Skeletal muscle tissue (tissue), 4 donors: Measurements from ENCODE around the gene TRHDE. TPM values are rescaled to one million over a fixed set of nuclear protein-coding genes. Genes with fewer than 3 reads are reported as not detected.

ENCODE experiments used
- H3K27ac ChIP-seq: one replicate; pipeline ENCODE4 v1.7.0; 2013; ENCODE audit warnings: mild to moderate bottlenecking, low read depth, low read length, inconsistent platforms
- H3K27me3 ChIP-seq, 3 donors: one replicate each; pipeline ENCODE4 v1.7.0; 2013; ENCODE audit warnings: low read length in 3 of 3; ENCODE audit not compliant: control insufficient read depth in 3 of 3, insufficient read depth in 3 of 3
- H3K36me3 ChIP-seq, 3 donors: one replicate each; pipeline ENCODE4 v1.7.0; 2013; ENCODE audit warnings: low read length in 3 of 3; ENCODE audit not compliant: control insufficient read depth in 3 of 3, insufficient read depth in 3 of 3
- H3K4me1 ChIP-seq, 3 donors: one replicate each; pipeline ENCODE4 v1.7.0; 2013; ENCODE audit warnings: low read length in 3 of 3, mild to moderate bottlenecking in 3 of 3; ENCODE audit not compliant: control insufficient read depth in 3 of 3, insufficient read depth in 3 of 3
- H3K4me3 ChIP-seq, 3 donors: one replicate each; pipeline ENCODE4 v1.7.0; 2013; ENCODE audit warnings: low read length in 3 of 3
- H3K9ac ChIP-seq, 3 donors: one replicate each; pipeline ENCODE4 v1.7.0; 2013; ENCODE audit warnings: low read length in 3 of 3, mild to moderate bottlenecking in 3 of 3, moderate library complexity in 2 of 3, low read depth in 1 of 3
- H3K9me3 ChIP-seq, 3 donors: one replicate each; pipeline ENCODE4 v1.7.0; 2013; ENCODE audit warnings: low read length in 3 of 3; ENCODE audit not compliant: control insufficient read depth in 3 of 3
- total RNA-seq: library from RNA; depleted of rRNA; stranded (reverse); fragments of >200 nt; gene quantifications from one replicate; pipeline ENCODE4 v1.2.3, GENCODE V29; 2014
- donor health status: Osteomylitis.

TRHDE gene
- total RNA-seq, 1 donor from 2014 or later = 6.8 TPM

DNA sequence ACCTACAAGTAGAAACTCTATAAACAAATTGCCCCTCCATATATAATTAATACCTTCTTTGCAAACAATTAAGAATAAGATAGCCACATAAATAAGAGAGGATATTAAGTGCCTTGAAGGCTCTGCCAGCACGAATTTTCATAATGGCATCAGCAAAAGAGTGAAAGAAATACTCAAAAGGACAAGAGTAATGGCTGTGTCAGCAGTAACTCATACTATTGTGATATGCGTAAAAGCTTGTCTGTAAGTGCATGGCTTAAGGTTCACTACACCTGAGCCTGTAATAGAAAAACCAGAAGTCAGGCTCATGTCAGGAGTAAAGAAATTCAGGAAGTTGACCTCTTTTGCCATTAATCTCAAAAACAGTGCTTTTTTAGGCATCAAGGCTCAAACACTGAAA lies 204.1 kb downstream of the TRHDE start:
- no peak overlapping the region for H3K9ac ChIP-seq

DNA sequence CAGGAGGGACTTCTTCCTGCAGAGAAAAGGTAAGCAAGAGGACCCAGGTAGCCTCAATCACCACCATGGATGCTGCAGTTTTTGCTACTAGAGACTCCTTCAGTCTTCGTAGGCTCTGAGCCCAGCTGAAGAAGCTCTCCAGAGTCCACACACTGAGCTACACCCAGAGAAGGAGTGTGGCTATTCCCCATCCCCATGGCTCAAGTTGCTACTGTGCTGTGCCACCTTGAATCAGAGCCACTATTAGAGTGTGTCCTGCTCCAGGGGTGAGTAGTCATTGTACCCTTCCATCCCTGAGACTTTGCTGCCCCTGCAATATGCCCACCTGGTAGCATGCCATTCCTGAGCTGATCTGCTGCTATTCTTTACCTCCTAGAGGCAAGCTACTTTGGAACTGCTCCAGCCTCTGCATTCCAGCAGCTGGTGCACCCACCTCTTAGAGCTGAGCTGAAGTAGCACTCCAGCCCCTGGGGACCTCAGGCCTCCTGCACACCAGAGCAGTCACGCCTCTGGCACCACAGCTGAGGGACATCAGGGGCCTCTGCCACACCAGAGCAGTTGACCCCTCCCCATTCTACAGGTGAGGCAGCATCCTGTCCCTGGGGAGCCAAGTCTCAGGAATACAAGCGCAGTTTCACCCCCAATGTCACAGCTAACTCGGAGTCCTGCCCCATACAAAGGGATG lies 213.0 kb downstream of the TRHDE start:
- Histone ChIP-seq H3K9me3 (peaks cover 0 to 2% (median 0%) of the 10 kb centered on the region in 3 donors), H3K27me3 (no peaks in the 10 kb centered on the region), H3K27ac (no peak overlapping the region), H3K4me3 (no peak overlapping the region), H3K36me3 (no peaks in the 10 kb centered on the region), H3K9ac (no peak overlapping the region), H3K4me1 (no peaks in the 10 kb centered on the region)

More for the DNA sequence above, 204.1 kb downstream of the TRHDE start:
- Histone ChIP-seq H3K4me1 (no peaks in the 10 kb centered on the region), H3K36me3 (no peaks in the 10 kb centered on the region), H3K9me3 (no peaks in the 10 kb centered on the region), H3K27me3 (no peaks in the 10 kb centered on the region), H3K4me3 (no peak overlapping the region), H3K27ac (no peak overlapping the region)

DNA sequence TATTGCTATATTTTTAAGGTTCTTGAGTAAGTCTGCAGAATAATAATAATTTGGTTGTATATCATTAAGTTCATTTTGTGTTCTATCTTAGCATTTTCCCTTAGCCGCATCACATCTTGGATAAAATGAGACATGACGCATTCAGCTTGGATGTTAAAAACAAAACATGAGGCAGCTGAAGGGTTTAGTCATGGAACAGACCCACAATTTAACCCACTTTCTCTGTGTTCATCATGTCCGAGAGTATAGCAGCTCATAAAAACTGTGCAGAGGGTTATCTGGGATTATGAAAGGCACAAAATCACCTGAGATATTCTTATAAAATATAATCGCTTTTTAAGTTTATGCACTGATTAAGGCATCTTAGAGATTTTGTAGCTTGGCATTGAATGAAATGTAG lies 219.3 kb downstream of the TRHDE start:
- Histone ChIP-seq H3K27ac (no peak overlapping the region), H3K4me1 (no peaks in the 10 kb centered on the region), H3K36me3 (no peaks in the 10 kb centered on the region), H3K4me3 (no peak overlapping the region), H3K9ac (no peak overlapping the region), H3K27me3 (no peaks in the 10 kb centered on the region), H3K9me3 (no peaks in the 10 kb centered on the region)

DNA sequence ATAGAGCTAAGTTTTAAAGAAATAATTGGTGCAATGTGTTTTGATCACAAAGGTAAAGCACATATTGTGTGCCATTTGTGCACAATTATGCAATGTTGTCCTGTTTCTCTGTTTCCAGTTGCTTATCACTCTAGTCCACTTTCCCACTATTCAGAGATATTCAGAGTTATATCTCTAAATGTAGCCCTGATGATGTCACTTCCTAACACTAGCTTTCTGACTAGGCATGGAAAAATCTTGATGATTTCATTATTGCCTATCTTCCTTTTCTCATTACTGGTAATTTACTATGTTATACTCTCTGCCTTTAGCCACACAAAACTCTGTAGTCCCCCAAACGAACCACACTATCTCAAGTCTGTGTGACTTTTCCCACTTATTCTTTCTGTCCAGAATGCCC lies 221.2 kb downstream of the TRHDE start:
- no peak overlapping the region for H3K27ac ChIP-seq
- no peak overlapping the region for H3K9ac ChIP-seq
- no peaks in the 10 kb centered on the region for H3K36me3 ChIP-seq
- H3K27me3 ChIP-seq = no peaks in the 10 kb centered on the region
- no peaks in the 10 kb centered on the region for H3K4me1 ChIP-seq
- no peak overlapping the region for H3K4me3 ChIP-seq
- H3K9me3 ChIP-seq = no peaks in the 10 kb centered on the region

DNA sequence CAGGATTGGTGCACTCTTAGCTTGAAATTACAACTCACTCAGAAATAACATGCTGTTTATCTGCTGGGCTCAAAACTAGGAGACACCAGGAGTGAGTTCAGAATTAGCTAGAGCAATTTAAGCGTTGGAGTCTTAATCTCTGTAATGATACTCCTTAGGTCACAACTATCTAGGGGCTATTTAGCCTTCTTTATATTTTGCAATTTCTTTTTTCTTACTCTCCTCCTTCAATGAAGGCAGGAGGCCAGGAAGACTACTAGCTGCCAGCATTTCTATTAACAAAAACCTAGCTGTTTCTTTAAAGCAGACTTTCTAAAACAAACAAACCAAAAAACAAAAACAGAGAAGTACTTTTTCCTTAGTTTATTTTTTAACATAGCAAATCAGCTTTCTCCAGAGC lies 226.2 kb downstream of the TRHDE start:
- Histone ChIP-seq H3K4me3 (no peak overlapping the region), H3K27me3 (no peaks in the 10 kb centered on the region), H3K4me1 (no peaks in the 10 kb centered on the region), H3K27ac (no peak overlapping the region), H3K9ac (no peak overlapping the region), H3K9me3 (no peaks in the 10 kb centered on the region), H3K36me3 (no peaks in the 10 kb centered on the region)

DNA sequence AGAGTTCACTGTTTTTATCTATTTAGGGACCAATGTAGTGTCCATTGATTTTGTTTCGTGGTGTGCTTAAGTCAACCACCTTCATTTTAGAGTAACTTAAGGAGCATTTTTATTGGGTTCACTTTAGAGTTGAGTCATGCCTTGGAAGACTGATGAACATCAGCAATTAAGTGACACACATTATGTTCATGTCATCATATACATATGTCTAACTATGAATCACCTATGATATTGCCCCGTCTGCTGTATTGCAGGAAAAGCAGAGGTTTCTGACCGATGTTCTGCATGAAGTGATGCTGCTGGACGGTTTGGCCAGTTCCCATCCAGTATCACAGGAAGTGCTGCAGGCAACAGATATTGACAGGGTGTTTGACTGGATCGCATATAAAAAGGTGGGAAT lies 227.1 kb downstream of the TRHDE start:
- Histone ChIP-seq H3K27me3 (no peaks in the 10 kb centered on the region), H3K9ac (no peak overlapping the region), H3K4me3 (no peak overlapping the region), H3K4me1 (no peaks in the 10 kb centered on the region), H3K9me3 (no peaks in the 10 kb centered on the region), H3K36me3 (no peaks in the 10 kb centered on the region), H3K27ac (no peak overlapping the region)

DNA sequence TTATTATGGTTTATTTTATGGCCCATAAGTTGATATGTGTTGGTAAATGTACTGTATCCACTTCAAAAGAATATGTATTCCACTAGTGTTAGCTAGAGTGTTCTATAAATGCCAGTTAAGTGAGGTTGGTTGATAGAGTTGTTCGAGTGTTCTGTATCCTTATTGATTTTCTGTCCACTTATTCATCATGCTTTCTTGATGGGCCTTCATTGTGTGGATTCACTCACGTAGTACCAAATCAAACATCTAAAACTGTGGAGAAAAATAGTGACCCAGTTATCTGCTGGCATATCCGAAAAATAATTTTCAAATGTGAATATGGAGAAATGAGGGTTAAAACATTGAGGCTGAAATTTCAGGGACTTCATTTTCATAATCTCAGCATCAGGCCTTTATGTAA lies 230.4 kb downstream of the TRHDE start:
- no peaks in the 10 kb centered on the region for H3K27me3 ChIP-seq
- no peaks in the 10 kb centered on the region for H3K36me3 ChIP-seq
- H3K9ac ChIP-seq = no peak overlapping the region
- no peaks in the 10 kb centered on the region for H3K9me3 ChIP-seq
- no peaks in the 10 kb centered on the region for H3K4me1 ChIP-seq
- no peak overlapping the region for H3K27ac ChIP-seq
- H3K4me3 ChIP-seq = no peak overlapping the region

DNA sequence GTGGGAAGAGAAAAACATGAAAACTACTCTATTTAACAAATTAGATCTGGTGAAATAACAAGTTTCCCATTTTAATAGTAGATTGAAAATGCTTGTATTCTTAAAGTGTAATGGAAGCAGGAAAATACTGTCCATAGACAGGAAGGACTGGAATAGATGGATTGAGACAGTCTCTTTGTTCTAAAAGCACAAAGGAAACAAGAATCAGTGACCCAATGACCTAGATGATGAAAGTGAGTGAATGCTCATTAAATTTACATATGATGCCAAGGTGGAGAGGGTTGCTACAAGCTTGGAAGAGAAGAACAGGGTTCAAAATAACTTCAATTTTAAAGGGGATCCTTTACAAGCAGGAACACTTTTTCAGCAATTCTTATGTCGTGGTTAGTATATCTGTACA lies 233.1 kb downstream of the TRHDE start:
- Histone ChIP-seq H3K9ac (no peak overlapping the region), H3K27me3 (no peaks in the 10 kb centered on the region), H3K4me3 (no peak overlapping the region), H3K9me3 (no peaks in the 10 kb centered on the region), H3K27ac (no peak overlapping the region), H3K36me3 (no peaks in the 10 kb centered on the region), H3K4me1 (no peaks in the 10 kb centered on the region)

DNA sequence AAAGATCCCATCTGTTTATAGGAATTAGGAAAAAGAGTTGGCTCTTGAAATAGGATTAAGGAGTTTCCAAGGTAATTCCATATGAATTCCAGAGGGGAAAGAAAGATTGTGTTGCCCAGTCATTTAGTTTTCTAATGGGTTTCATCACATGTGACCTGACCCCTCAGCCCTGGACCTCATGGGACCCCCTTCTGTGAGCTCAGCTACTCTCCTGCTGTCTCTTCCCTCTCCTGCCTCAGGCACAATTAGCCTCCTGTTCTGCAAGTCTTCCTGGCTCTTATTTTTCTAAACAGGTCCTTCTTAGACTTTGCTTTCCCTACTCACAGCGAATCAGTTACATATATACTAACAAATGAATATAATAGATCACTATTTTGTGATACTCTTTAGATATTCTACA lies 237.7 kb downstream of the TRHDE start:
- Histone ChIP-seq H3K36me3 (no peaks in the 10 kb centered on the region), H3K27ac (no peak overlapping the region), H3K27me3 (no peaks in the 10 kb centered on the region), H3K4me1 (no peaks in the 10 kb centered on the region), H3K4me3 (no peak overlapping the region), H3K9ac (no peak overlapping the region), H3K9me3 (no peaks in the 10 kb centered on the region)

DNA sequence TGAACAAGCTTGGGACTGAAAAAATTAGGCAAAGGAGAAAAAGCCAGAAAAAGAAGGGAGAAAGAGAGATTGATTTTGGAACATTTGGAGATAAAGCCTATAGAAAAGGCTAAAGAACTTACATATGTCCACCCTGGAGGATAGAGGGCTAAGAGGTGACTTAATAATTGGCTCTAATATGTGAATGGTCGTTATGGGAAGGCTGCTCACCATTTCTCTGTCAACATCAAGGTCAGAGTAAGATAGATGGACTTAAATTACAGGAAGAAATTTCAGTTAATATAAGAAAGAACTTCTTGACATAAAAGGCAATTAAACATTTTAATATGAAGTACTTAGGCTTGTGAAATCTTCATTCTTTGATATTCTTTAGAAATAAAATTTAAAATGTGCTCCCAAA lies 238.6 kb downstream of the TRHDE start:
- no peaks in the 10 kb centered on the region for H3K4me1 ChIP-seq
- no peaks in the 10 kb centered on the region for H3K9me3 ChIP-seq
- no peak overlapping the region for H3K27ac ChIP-seq

More for the DNA sequence above, 238.6 kb downstream of the TRHDE start:
- Histone ChIP-seq H3K4me3 (no peak overlapping the region), H3K36me3 (no peaks in the 10 kb centered on the region), H3K9ac (no peak overlapping the region), H3K27me3 (no peaks in the 10 kb centered on the region)
